Measurements from ENCODE around the gene CLEC16A. TPM values are rescaled to one million over a fixed set of nuclear protein-coding genes. Genes with fewer than 3 reads are reported as not detected.

The CLEC16A gene
- total and polyA plus RNA-seq, 2 experiments from 2014 or later = 9.9 to 24.1 TPM

DNA sequence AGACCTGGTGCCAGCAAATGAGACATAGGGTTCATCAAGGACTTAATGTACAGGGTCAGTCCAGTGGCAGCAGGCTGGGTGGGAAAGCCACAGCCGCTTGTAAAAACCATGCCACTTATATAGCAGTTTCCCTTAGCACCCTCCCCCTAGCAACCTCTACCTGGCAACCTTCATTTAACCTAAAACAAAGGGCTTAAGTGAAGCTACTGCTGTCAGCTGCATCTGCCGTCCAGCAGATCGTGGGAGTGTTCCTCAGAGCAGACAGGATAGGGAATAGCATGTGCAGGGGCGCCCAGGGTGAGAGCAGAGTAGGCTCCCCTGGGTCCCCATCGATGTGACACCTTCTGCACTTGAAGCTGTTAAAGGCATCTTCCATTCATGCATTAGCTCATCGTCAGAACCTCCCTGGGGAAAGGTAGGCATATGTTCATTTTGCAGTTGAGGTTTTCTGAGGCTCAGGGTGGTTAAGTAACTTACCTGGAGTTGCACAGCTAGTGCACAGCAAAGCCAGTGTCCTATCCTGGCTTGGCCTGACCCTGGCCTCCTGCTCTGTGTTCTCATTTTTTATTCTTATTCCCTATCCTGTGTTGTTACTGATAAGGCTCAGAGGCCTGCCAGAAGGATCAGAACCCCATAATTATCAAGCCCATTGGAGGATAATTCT, 199.1 kb downstream of the CLEC16A start:
- Histone ChIP-seq H3K27ac (ENCODE audit: low read depth) (no peak overlapping the region), H3K27me3 (ENCODE audit: insufficient read depth) (no peaks in the 10 kb centered on the region), H3K4me1 (ENCODE audit: insufficient read depth) (no peaks in the 10 kb centered on the region; the same call in 1 of the 2 replicates), H3K36me3 (ENCODE audit: insufficient read depth) (no peaks in the 10 kb centered on the region), H4K20me1 (replicated peaks; ENCODE audit: insufficient read depth) (no peaks in the 10 kb centered on the region), H3K79me2 (replicated peaks; ENCODE audit: insufficient read depth) (no peaks in the 10 kb centered on the region), H3K4me2 (no peak overlapping the region), H3K9me2 (ENCODE audit: insufficient read depth) (peaks cover 3% of the 10 kb centered on the region; the same call in 1 of the 2 replicates), H2AFZ (no peak overlapping the region), H3K4me3 (no peak overlapping the region), H3F3A (replicated peaks; ENCODE audit: low read depth) (no peaks in the 10 kb centered on the region)
- TF ChIP-seq CREB1 (CRISPR knock-in tag; IDR thresholded peaks at IDR 0.05; ENCODE audit: low read depth) (no peak), JUNB (IDR thresholded peaks at IDR 0.05; ENCODE audit: unreplicated experiment) (no peak), EZH2phosphoT487 (IDR thresholded peaks at IDR 0.05; ENCODE audit: unreplicated experiment) (no peak), POLR2AphosphoS5 (IDR thresholded peaks at IDR 0.05; ENCODE audit: low read depth) (no peak), STAT1 (IDR thresholded peaks at IDR 0.05; ENCODE audit: unreplicated experiment) (no peak), ZNF114 (CRISPR knock-in tag; IDR thresholded peaks at IDR 0.05) (no peak)
- TF ChIP-seq, protein P1, sequence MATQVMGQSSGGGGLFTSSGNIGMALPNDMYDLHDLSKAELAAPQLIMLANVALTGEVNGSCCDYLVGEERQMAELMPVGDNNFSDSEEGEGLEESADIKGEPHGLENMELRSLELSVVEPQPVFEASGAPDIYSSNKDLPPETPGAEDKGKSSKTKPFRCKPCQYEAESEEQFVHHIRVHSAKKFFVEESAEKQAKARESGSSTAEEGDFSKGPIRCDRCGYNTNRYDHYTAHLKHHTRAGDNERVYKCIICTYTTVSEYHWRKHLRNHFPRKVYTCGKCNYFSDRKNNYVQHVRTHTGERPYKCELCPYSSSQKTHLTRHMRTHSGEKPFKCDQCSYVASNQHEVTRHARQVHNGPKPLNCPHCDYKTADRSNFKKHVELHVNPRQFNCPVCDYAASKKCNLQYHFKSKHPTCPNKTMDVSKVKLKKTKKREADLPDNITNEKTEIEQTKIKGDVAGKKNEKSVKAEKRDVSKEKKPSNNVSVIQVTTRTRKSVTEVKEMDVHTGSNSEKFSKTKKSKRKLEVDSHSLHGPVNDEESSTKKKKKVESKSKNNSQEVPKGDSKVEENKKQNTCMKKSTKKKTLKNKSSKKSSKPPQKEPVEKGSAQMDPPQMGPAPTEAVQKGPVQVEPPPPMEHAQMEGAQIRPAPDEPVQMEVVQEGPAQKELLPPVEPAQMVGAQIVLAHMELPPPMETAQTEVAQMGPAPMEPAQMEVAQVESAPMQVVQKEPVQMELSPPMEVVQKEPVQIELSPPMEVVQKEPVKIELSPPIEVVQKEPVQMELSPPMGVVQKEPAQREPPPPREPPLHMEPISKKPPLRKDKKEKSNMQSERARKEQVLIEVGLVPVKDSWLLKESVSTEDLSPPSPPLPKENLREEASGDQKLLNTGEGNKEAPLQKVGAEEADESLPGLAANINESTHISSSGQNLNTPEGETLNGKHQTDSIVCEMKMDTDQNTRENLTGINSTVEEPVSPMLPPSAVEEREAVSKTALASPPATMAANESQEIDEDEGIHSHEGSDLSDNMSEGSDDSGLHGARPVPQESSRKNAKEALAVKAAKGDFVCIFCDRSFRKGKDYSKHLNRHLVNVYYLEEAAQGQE (IDR thresholded peaks at IDR 0.05; ENCODE audit: unreplicated experiment) = no peak
- TF ChIP-seq, protein P2, sequence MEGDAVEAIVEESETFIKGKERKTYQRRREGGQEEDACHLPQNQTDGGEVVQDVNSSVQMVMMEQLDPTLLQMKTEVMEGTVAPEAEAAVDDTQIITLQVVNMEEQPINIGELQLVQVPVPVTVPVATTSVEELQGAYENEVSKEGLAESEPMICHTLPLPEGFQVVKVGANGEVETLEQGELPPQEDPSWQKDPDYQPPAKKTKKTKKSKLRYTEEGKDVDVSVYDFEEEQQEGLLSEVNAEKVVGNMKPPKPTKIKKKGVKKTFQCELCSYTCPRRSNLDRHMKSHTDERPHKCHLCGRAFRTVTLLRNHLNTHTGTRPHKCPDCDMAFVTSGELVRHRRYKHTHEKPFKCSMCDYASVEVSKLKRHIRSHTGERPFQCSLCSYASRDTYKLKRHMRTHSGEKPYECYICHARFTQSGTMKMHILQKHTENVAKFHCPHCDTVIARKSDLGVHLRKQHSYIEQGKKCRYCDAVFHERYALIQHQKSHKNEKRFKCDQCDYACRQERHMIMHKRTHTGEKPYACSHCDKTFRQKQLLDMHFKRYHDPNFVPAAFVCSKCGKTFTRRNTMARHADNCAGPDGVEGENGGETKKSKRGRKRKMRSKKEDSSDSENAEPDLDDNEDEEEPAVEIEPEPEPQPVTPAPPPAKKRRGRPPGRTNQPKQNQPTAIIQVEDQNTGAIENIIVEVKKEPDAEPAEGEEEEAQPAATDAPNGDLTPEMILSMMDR (conservative IDR thresholded peaks at IDR 0.05; ENCODE audit: low read depth in 2 of 2) = no peak
- H3K27ac Mint-ChIP-seq = no peak overlapping the region
- H3K36me3 Mint-ChIP-seq (ENCODE audit: low read depth) = no peaks in the 10 kb centered on the region
- H3K27me3 Mint-ChIP-seq (ENCODE audit: insufficient read depth, low read depth, poor library complexity) = no peaks in the 10 kb centered on the region
- H3K4me3 Mint-ChIP-seq = no peak overlapping the region
- ATAC-seq (no peak), DNase-seq (ENCODE audit: low spot score) (no peak)
- no peaks in the 10 kb centered on the region for H3K9me3 Mint-ChIP-seq
- H3K4me1 Mint-ChIP-seq = peaks cover 17% of the 10 kb centered on the region

DNA sequence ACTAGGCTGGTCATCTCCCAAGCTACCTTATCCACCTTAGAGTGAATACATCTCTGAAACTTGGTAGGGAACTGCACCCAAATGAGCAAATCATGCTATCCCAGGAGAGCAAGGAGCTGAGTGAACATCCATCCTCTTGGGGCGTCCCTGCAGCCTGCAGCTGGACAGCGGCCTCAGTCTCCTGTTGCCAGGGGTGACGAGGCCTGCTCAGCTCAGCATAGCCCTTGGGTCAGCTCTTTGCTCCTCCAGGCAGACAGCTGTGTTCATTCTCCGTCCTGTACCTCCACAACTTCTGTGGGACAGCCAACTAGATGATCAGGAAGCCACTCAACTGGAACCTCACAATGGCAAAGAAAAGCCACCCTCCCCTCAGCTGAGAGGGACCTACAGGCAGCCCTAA, 199.8 kb downstream of the CLEC16A start:
- Histone ChIP-seq H3K4me1 (ENCODE audit: insufficient read depth) (no peaks in the 10 kb centered on the region; the same call in 1 of the 2 replicates), H3K79me2 (replicated peaks; ENCODE audit: insufficient read depth) (no peaks in the 10 kb centered on the region), H3F3A (replicated peaks; ENCODE audit: low read depth) (no peaks in the 10 kb centered on the region), H3K4me2 (no peak overlapping the region), H2AFZ (no peak overlapping the region), H3K9me2 (ENCODE audit: insufficient read depth) (peaks cover 3% of the 10 kb centered on the region; the same call in 1 of the 2 replicates), H3K27me3 (ENCODE audit: insufficient read depth) (no peaks in the 10 kb centered on the region), H3K27ac (ENCODE audit: low read depth) (no peak overlapping the region), H3K36me3 (ENCODE audit: insufficient read depth) (no peaks in the 10 kb centered on the region), H3K4me3 (no peak overlapping the region), H4K20me1 (replicated peaks; ENCODE audit: insufficient read depth) (no peaks in the 10 kb centered on the region)
- no peak for ATAC-seq
- no peak overlapping the region for H3K27ac Mint-ChIP-seq
- H3K27me3 Mint-ChIP-seq (ENCODE audit: insufficient read depth, low read depth, poor library complexity) = no peaks in the 10 kb centered on the region
- peaks cover 17% of the 10 kb centered on the region for H3K4me1 Mint-ChIP-seq
- no peaks in the 10 kb centered on the region for H3K36me3 Mint-ChIP-seq (ENCODE audit: low read depth)
- H3K9me3 Mint-ChIP-seq = no peaks in the 10 kb centered on the region
- no peak overlapping the region for H3K4me3 Mint-ChIP-seq
- DNase-seq (ENCODE audit: low spot score) = no peak
- TF ChIP-seq, protein P3, sequence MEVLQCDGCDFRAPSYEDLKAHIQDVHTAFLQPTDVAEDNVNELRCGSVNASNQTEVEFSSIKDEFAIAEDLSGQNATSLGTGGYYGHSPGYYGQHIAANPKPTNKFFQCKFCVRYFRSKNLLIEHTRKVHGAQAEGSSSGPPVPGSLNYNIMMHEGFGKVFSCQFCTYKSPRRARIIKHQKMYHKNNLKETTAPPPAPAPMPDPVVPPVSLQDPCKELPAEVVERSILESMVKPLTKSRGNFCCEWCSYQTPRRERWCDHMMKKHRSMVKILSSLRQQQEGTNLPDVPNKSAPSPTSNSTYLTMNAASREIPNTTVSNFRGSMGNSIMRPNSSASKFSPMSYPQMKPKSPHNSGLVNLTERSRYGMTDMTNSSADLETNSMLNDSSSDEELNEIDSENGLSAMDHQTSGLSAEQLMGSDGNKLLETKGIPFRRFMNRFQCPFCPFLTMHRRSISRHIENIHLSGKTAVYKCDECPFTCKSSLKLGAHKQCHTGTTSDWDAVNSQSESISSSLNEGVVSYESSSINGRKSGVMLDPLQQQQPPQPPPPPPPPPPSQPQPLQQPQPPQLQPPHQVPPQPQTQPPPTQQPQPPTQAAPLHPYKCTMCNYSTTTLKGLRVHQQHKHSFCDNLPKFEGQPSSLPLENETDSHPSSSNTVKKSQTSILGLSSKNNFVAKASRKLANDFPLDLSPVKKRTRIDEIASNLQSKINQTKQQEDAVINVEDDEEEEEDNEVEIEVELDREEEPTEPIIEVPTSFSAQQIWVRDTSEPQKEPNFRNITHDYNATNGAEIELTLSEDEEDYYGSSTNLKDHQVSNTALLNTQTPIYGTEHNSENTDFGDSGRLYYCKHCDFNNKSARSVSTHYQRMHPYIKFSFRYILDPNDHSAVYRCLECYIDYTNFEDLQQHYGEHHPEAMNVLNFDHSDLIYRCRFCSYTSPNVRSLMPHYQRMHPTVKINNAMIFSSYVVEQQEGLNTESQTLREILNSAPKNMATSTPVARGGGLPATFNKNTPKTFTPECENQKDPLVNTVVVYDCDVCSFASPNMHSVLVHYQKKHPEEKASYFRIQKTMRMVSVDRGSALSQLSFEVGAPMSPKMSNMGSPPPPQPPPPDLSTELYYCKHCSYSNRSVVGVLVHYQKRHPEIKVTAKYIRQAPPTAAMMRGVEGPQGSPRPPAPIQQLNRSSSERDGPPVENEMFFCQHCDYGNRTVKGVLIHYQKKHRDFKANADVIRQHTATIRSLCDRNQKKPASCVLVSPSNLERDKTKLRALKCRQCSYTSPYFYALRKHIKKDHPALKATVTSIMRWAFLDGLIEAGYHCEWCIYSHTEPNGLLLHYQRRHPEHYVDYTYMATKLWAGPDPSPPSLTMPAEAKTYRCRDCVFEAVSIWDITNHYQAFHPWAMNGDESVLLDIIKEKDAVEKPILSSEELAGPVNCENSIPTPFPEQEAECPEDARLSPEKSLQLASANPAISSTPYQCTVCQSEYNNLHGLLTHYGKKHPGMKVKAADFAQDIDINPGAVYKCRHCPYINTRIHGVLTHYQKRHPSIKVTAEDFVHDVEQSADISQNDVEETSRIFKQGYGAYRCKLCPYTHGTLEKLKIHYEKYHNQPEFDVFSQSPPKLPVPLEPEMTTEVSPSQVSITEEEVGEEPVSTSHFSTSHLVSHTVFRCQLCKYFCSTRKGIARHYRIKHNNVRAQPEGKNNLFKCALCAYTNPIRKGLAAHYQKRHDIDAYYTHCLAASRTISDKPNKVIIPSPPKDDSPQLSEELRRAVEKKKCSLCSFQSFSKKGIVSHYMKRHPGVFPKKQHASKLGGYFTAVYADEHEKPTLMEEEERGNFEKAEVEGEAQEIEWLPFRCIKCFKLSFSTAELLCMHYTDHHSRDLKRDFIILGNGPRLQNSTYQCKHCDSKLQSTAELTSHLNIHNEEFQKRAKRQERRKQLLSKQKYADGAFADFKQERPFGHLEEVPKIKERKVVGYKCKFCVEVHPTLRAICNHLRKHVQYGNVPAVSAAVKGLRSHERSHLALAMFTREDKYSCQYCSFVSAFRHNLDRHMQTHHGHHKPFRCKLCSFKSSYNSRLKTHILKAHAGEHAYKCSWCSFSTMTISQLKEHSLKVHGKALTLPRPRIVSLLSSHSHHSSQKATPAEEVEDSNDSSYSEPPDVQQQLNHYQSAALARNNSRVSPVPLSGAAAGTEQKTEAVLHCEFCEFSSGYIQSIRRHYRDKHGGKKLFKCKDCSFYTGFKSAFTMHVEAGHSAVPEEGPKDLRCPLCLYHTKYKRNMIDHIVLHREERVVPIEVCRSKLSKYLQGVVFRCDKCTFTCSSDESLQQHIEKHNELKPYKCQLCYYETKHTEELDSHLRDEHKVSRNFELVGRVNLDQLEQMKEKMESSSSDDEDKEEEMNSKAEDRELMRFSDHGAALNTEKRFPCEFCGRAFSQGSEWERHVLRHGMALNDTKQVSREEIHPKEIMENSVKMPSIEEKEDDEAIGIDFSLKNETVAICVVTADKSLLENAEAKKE (CRISPR knock-in tag; IDR thresholded peaks at IDR 0.05) = no peak
- no peak for TF ChIP-seq ZNF114 (CRISPR knock-in tag; IDR thresholded peaks at IDR 0.05)
- TF ChIP-seq EZH2 (IDR thresholded peaks at IDR 0.05; ENCODE audit: low read depth, unreplicated experiment) = no peak
- TF ChIP-seq NANOG (IDR thresholded peaks at IDR 0.05; ENCODE audit: borderline replicate concordance) = no peak

Measured in GM23338 (cell line).